HG03159 (cell line): Measurements from ENCODE around the gene ATF4.
"Not testable (repeated sequence)": the region's sequence is repeated elsewhere in the genome, so short reads cannot be mapped to it uniquely, and the experiment has no call there.

Experiments used
- ATAC-seq: cut with Tn5 transposase; IDR thresholded peaks from one replicate; pipeline ENCODE4 v1.9.1; 2021; ENCODE audit warnings: mild to moderate bottlenecking, moderate library complexity; ENCODE audit not compliant: unreplicated experiment

Gene ATF4

GRCh38 chr22:39510529-39511149 is 9.7 kb upstream of the ATF4 start:
- ATAC-seq = no peak

GRCh38 chr22:39511226-39511625 is 9.1 kb upstream of the ATF4 start:
- no peak for ATAC-seq

GRCh38 chr22:39512026-39512425 is 8.3 kb upstream of the ATF4 start:
- no peak for ATAC-seq

GRCh38 chr22:39513791-39514190 is 6.6 kb upstream of the ATF4 start:
- ATAC-seq = no peak

GRCh38 chr22:39514373-39514973 is 5.9 kb upstream of the ATF4 start:
- no peak for ATAC-seq

- ATAC-seq = no peak
Measured at GRCh38 chr22:39515266-39516050, 4.9 kb upstream of the ATF4 start.

GRCh38 chr22:39517470-39517869 is 2.9 kb upstream of the ATF4 start:
- ATAC-seq = no peak

- no peak for ATAC-seq
Measured at GRCh38 chr22:39518144-39518786, 2.1 kb upstream of the ATF4 start.

GRCh38 chr22:39518996-39519680 is 1.2 kb upstream of the ATF4 start:
- no peak for ATAC-seq

GRCh38 chr22:39519681-39520225 is 609 bp upstream of the ATF4 start:
- ATAC-seq = peak; percentile 80

- peak; percentile 6 for ATAC-seq
Measured at GRCh38 chr22:39521106-39521885, 934 bp downstream of the ATF4 start.

GRCh38 chr22:39522091-39522490 is 1.7 kb downstream of the ATF4 start:
- ATAC-seq = not testable (repeated sequence)

- no peak for ATAC-seq
Measured at GRCh38 chr22:39522567-39523300, 2.4 kb downstream of the ATF4 start.

GRCh38 chr22:39524089-39524752 is 3.9 kb downstream of the ATF4 start:
- ATAC-seq = no peak

- ATAC-seq = no peak
Measured at GRCh38 chr22:39524753-39525657, 4.6 kb downstream of the ATF4 start.

- ATAC-seq = no peak
Measured at GRCh38 chr22:39525658-39525975, 5.3 kb downstream of the ATF4 start.

- ATAC-seq = no peak
Measured at GRCh38 chr22:39526736-39527171, 6.4 kb downstream of the ATF4 start.

- no peak for ATAC-seq
Measured at GRCh38 chr22:39527481-39527961, 7.2 kb downstream of the ATF4 start.
